Psoas muscle (tissue), 8 donors: Measurements from ENCODE around the gene ISX. TPM values are rescaled to one million over a fixed set of nuclear protein-coding genes. Genes with fewer than 3 reads are reported as not detected.

Experiments
- ATAC-seq, 4 donors: fragments of 200-7000 bp; cut with Tn5 transposase; one replicate each; pipeline ENCODE4 v1.9.1; 2020; ENCODE audit warnings: moderate library complexity in 3 of 4, mild to moderate bottlenecking in 2 of 4
- DNase-seq, 2 donors: peaks; one replicate each; pipeline ENCODE4 v3.0.0-alpha.2; 2020
- H3K27ac ChIP-seq: fragments of 200-600 bp; one replicate; pipeline ENCODE4 v1.8.0; 2022
- H3K27me3 ChIP-seq, 3 donors: fragments of 200-600 bp in 1 of 3; one replicate each; pipeline versions ENCODE4 v1.6.1 to v1.8.0; 2013 to 2022; ENCODE audit warnings: low read length in 2 of 3, mild to moderate bottlenecking in 2 of 3, moderate library complexity in 1 of 3; ENCODE audit not compliant: insufficient read depth in 3 of 3
- H3K36me3 ChIP-seq, 2 donors: fragments of 200-600 bp in 1 of 2; one replicate each; pipeline versions ENCODE4 v1.6.1 to v1.8.0; 2013 to 2022; ENCODE audit warnings: low read depth in 1 of 2, mild to moderate bottlenecking in 1 of 2, moderate library complexity in 1 of 2; ENCODE audit not compliant: insufficient read depth in 1 of 2
- H3K4me1 ChIP-seq: fragments of 200-600 bp; one replicate; pipeline ENCODE4 v1.8.0; 2022
- H3K4me3 ChIP-seq: fragments of 200-600 bp; one replicate; pipeline ENCODE4 v1.8.0; 2022; ENCODE audit warnings: mild to moderate bottlenecking
- H3K9me3 ChIP-seq: fragments of 200-600 bp; one replicate; pipeline ENCODE4 v1.8.0; 2022
- CTCF ChIP-seq: fragments of 200-600 bp; IDR thresholded peaks from one replicate; pipeline ENCODE4 v1.8.0; 2022; ENCODE audit warnings: antibody characterized with exemption
- WGBS, 3 donors: extraction: QIAGEN DNeasy Blood & Tissue Kit; methylation state at CpG; one replicate each; pipeline versions ENCODE4 v1.1.6 to v1.1.7; 2013; 5-methylcytosine and 5-hydroxymethylcytosine counted together
- intact Hi-C, 2 donors: fragments of 100-400 bp; cut with DNase I; formaldehyde crosslinking; loops; one replicate each; pipeline versions ENCODE4 v1.11.0 to v1.14.2; 2022
- polyA plus RNA-seq, 3 donors: library from polyadenylated mRNA; stranded (reverse); fragments of 200-250 nt; gene quantifications; one replicate each; pipeline ENCODE4 v1.2.3, GENCODE V29; 2013
- total RNA-seq, 4 donors: library from RNA; stranded (reverse); fragmentation: NEBNext Ultra II Directional in 2 of 4; extraction: Animal tissue kit (Norgen Biotek cat#: 25700) in 2 of 4; gene quantifications; one replicate each; pipeline versions ENCODE4 v1.2.1 to v1.2.4, GENCODE V29; 2021 to 2023
- donor health status: healthy with polysubstance abuse.
- donor health status: DM: no; HTN: no; CAD: no; lungs with moderate emphysema.
- donor health status: Bipolar disorder and iron deficiency.
- donor health status: healthy.
- donor health status: DM: yes; HTN: yes; CAD: no.
- donor health status: DM: no; HTN: no; CAD: no.
- donor health status: DM: no; HTN: no; CAD: no.
- donor health status: DM: yes; HTN: yes; CAD: no.

ISX gene
- total and polyA plus RNA-seq, 7 donors = 0.01 TPM; not detected in 6

- no peak for TF ChIP-seq CTCF
- WGBS, 3 donors = 13 to 22% (median 18%) methylated on average over 1 of the region's 1 CpG
- Histone ChIP-seq H3K27me3 (peaks cover 0 to 5% (median 2%) of the 10 kb centered on the region in 3 donors), H3K9me3 (peaks cover 2% of the 10 kb centered on the region), H3K27ac (no peak overlapping the region), H3K4me1 (no peaks in the 10 kb centered on the region), H3K36me3 (no peaks in the 10 kb centered on the region), H3K4me3 (no peak overlapping the region)
- ATAC-seq (no peak), DNase-seq (no peak)
- intact Hi-C loops = no loop called here
Measured at GRCh38 chr22:35092406-35092805, 26.4 kb downstream of the ISX start.

GRCh38 chr22:35098921-35099320 lies 33.0 kb downstream of the ISX start:
- no peaks in the 10 kb centered on the region for H3K36me3 ChIP-seq
- no peak overlapping the region for H3K4me3 ChIP-seq
- TF ChIP-seq CTCF = no peak
- peaks cover 0 to 11% (median 2%) of the 10 kb centered on the region in 3 donors for H3K27me3 ChIP-seq
- ATAC-seq (no peak), DNase-seq (no peak)
- intact Hi-C loops = no loop called here
- WGBS, 3 donors = 58 to 74% (median 65%) methylated on average over 3 of the region's 3 CpGs
- no peak overlapping the region for H3K27ac ChIP-seq
- no peaks in the 10 kb centered on the region for H3K4me1 ChIP-seq
- H3K9me3 ChIP-seq = no peaks in the 10 kb centered on the region

- H3K9me3 ChIP-seq = no peaks in the 10 kb centered on the region
- no peak overlapping the region for H3K27ac ChIP-seq
- no peak overlapping the region for H3K4me3 ChIP-seq
- peaks cover 2 to 11% (median 3%) of the 10 kb centered on the region in 3 donors for H3K27me3 ChIP-seq
- H3K36me3 ChIP-seq = no peaks in the 10 kb centered on the region
- ATAC-seq (no peak), DNase-seq (no peak)
- no peaks in the 10 kb centered on the region for H3K4me1 ChIP-seq
- WGBS, 3 donors = 75 to 79% (median 78%) methylated on average over 3 of the region's 3 CpGs
- intact Hi-C loops = no loop called here
- TF ChIP-seq CTCF = no peak
Measured at GRCh38 chr22:35099883-35100282, 33.9 kb downstream of the ISX start.

GRCh38 chr22:35102663-35103062 lies 36.7 kb downstream of the ISX start:
- no peak for ATAC-seq
- no peaks in the 10 kb centered on the region for H3K36me3 ChIP-seq
- no peaks in the 10 kb centered on the region for H3K4me1 ChIP-seq
- no peak for DNase-seq
- TF ChIP-seq CTCF = no peak
- no peaks in the 10 kb centered on the region for H3K9me3 ChIP-seq
- intact Hi-C loops = no loop called here
- peaks cover 0 to 6% (median 3%) of the 10 kb centered on the region in 3 donors for H3K27me3 ChIP-seq
- WGBS, 3 donors = 58 to 61% (median 60%) methylated on average over 5 of the region's 5 CpGs
- H3K4me3 ChIP-seq = no peak overlapping the region
- no peak overlapping the region for H3K27ac ChIP-seq

- ATAC-seq (no peak), DNase-seq (no peak)
- Histone ChIP-seq H3K36me3 (no peaks in the 10 kb centered on the region), H3K4me1 (no peaks in the 10 kb centered on the region), H3K27me3 (peaks cover 0 to 6% (median 3%) of the 10 kb centered on the region in 3 donors), H3K9me3 (no peaks in the 10 kb centered on the region), H3K4me3 (no peak overlapping the region), H3K27ac (no peak overlapping the region)
- no peak for TF ChIP-seq CTCF
- 19 to 20% (median 20%) methylated on average over 6 of the region's 6 CpGs for WGBS, 3 donors
- intact Hi-C loops = no loop called here
Measured at GRCh38 chr22:35103761-35104160, 37.8 kb downstream of the ISX start.
